ENCODE results near the gene HDAC8.
"Not testable (repeated sequence)": the region's sequence is repeated elsewhere in the genome, so short reads cannot be mapped to it uniquely, and the experiment has no call there.

The HDAC8 gene

GRCh38 chrX:72409993-72410392, 162.7 kb downstream of the HDAC8 start:
- H3K4me3 ChIP-seq (ENCODE audit: low read depth, low read length), result no peak overlapping the region
- no peak for TF ChIP-seq CTCF (IDR thresholded peaks at IDR 0.05; ENCODE audit: insufficient read depth, low read depth, low read length, missing control alignments)
- DNase-seq (ENCODE audit: low read depth), result no peak

- DNase-seq (ENCODE audit: low read depth), result peak; percentile 21
- TF ChIP-seq CTCF (IDR thresholded peaks at IDR 0.05; ENCODE audit: insufficient read depth, low read depth, low read length, missing control alignments), result no peak
- H3K4me3 ChIP-seq (ENCODE audit: low read depth, low read length), result no peak overlapping the region
Observed at GRCh38 chrX:72408885-72409284, 163.8 kb downstream of the HDAC8 start.

- not testable (repeated sequence) for H3K4me3 ChIP-seq (ENCODE audit: low read depth, low read length); DNase-seq (ENCODE audit: low read depth)
Observed at GRCh38 chrX:72405136-72405535, 167.5 kb downstream of the HDAC8 start.

GRCh38 chrX:72402614-72403013, 170.0 kb downstream of the HDAC8 start:
- TF ChIP-seq CTCF (IDR thresholded peaks at IDR 0.05; ENCODE audit: insufficient read depth, low read depth, low read length, missing control alignments), result no peak
- H3K4me3 ChIP-seq (ENCODE audit: low read depth, low read length), result no peak overlapping the region

GRCh38 chrX:72399816-72400215, 172.8 kb downstream of the HDAC8 start:
- no peak overlapping the region for H3K4me3 ChIP-seq (ENCODE audit: low read depth, low read length)
- no peak for TF ChIP-seq CTCF (IDR thresholded peaks at IDR 0.05; ENCODE audit: insufficient read depth, low read depth, low read length, missing control alignments)
- no peak for DNase-seq (ENCODE audit: low read depth)

More at GRCh38 chrX:72402614-72403013, 170.0 kb downstream of the HDAC8 start:
- DNase-seq (ENCODE audit: low read depth), result no peak

GRCh38 chrX:72396117-72396516, 176.5 kb downstream of the HDAC8 start:
- TF ChIP-seq CTCF (IDR thresholded peaks at IDR 0.05; ENCODE audit: insufficient read depth, low read depth, low read length, missing control alignments), result no peak
- no peak for DNase-seq (ENCODE audit: low read depth)
- H3K4me3 ChIP-seq (ENCODE audit: low read depth, low read length), result no peak overlapping the region

- H3K4me3 ChIP-seq (ENCODE audit: low read depth, low read length), result no peak overlapping the region
- TF ChIP-seq CTCF (IDR thresholded peaks at IDR 0.05; ENCODE audit: insufficient read depth, low read depth, low read length, missing control alignments), result no peak
- DNase-seq (ENCODE audit: low read depth), result no peak
Observed at GRCh38 chrX:72395237-72395636, 177.4 kb downstream of the HDAC8 start.

All from GM12865 (cell line).